ENCODE results near the gene PTPN20. TPM values are rescaled to one million over a fixed set of nuclear protein-coding genes. Genes with fewer than 3 reads are reported as not detected.

PTPN20 gene
- total RNA-seq, 2 donors from 2014 or later: 0.99 to 4.4 TPM

- ATAC-seq (no peak), DNase-seq (no peak)
- Histone ChIP-seq H3K27me3 (no peaks in the 10 kb centered on the region), H3K27ac (no peak overlapping the region), H3K36me3 (replicated peaks in 1 of 2; ENCODE audit: insufficient read depth in 1 of 2, low read depth in 2 of 2) (no peaks in the 10 kb centered on the region), H3K9me3 (no peaks in the 10 kb centered on the region), H3K4me1 (no peaks in the 10 kb centered on the region), H3K4me3 (no peak overlapping the region)
- intact Hi-C loops (cut with DNase I): no loop called here
- TF ChIP-seq, protein P1, sequence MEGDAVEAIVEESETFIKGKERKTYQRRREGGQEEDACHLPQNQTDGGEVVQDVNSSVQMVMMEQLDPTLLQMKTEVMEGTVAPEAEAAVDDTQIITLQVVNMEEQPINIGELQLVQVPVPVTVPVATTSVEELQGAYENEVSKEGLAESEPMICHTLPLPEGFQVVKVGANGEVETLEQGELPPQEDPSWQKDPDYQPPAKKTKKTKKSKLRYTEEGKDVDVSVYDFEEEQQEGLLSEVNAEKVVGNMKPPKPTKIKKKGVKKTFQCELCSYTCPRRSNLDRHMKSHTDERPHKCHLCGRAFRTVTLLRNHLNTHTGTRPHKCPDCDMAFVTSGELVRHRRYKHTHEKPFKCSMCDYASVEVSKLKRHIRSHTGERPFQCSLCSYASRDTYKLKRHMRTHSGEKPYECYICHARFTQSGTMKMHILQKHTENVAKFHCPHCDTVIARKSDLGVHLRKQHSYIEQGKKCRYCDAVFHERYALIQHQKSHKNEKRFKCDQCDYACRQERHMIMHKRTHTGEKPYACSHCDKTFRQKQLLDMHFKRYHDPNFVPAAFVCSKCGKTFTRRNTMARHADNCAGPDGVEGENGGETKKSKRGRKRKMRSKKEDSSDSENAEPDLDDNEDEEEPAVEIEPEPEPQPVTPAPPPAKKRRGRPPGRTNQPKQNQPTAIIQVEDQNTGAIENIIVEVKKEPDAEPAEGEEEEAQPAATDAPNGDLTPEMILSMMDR (IDR thresholded peaks at IDR 0.05): no peak
- no peak for TF ChIP-seq POLR2A (IDR thresholded peaks at IDR 0.05)
- WGBS, 2 donors: 86% methylated on average over 3 of the region's 3 CpGs
Measured at GRCh38 chr10:47010036-47010435, 98.8 kb downstream of the PTPN20 start.

- Histone ChIP-seq H3K4me1 (no peaks in the 10 kb centered on the region), H3K36me3 (replicated peaks in 1 of 2; ENCODE audit: insufficient read depth in 1 of 2, low read depth in 2 of 2) (no peaks in the 10 kb centered on the region), H3K27ac (no peak overlapping the region), H3K4me3 (no peak overlapping the region), H3K27me3 (no peaks in the 10 kb centered on the region), H3K9me3 (no peaks in the 10 kb centered on the region)
- no peak for DNase-seq
- ATAC-seq: no peak
- intact Hi-C loops (cut with DNase I): no loop called here
- TF ChIP-seq, protein P1 (IDR thresholded peaks at IDR 0.05): no peak
- no peak for TF ChIP-seq POLR2A (IDR thresholded peaks at IDR 0.05)
Measured at GRCh38 chr10:47012214-47012613, 101.0 kb downstream of the PTPN20 start.

DNA sequence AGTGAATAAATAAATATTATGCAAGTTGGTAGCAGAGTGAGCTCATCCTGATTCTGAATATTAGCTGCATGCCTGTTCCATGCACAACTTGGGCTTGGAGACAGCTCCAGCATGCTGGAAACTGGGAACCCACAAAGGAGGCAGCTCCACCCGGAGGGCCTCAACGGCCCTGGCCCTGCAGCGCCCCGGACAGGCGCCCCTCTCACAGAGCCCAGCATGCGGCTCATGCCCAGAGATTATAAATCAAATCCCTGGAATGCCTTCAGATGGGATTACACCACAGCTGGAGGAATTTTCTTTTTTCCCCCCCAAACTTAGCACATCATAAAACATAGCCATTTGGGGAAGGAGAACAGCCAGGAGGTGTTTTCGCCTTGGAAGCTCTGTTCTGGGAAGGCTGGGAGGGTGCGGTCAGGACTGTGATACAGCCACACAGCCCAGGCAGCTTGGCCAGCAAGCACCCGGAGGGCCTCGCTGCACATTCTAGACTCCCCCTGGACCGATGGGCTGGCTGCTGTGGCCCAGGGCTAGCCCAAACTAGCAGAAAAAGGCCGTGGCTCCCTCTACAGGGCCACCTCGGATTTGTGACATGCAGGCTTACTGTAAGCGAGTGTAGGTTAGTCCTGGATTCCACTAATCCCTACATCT, 102.4 kb downstream of the PTPN20 start:
- Histone ChIP-seq H3K4me1 (no peaks in the 10 kb centered on the region), H3K36me3 (replicated peaks in 1 of 2; ENCODE audit: insufficient read depth in 1 of 2, low read depth in 2 of 2) (no peaks in the 10 kb centered on the region), H3K27ac (no peak overlapping the region), H3K27me3 (no peaks in the 10 kb centered on the region), H3K4me3 (no peak overlapping the region), H3K9me3 (no peaks in the 10 kb centered on the region)
- intact Hi-C loops (cut with DNase I): no loop called here
- DNase-seq (no peak), ATAC-seq (no peak)
- 68 to 76% methylated on average over 9 to 14 of the region's 14 CpGs for WGBS, 2 donors
- no peak for TF ChIP-seq POLR2A (IDR thresholded peaks at IDR 0.05)
- TF ChIP-seq, protein P1 (IDR thresholded peaks at IDR 0.05): no peak

- H3K36me3 ChIP-seq (replicated peaks in 1 of 2; ENCODE audit: insufficient read depth in 1 of 2, low read depth in 2 of 2): no peaks in the 10 kb centered on the region
Measured at GRCh38 chr10:47015404-47015803, 104.2 kb downstream of the PTPN20 start.

More at GRCh38 chr10:47015404-47015803, 104.2 kb downstream of the PTPN20 start:
- intact Hi-C loops (cut with DNase I): no loop called here
- ATAC-seq (no peak), DNase-seq (no peak)
- no peak for TF ChIP-seq POLR2A (IDR thresholded peaks at IDR 0.05)
- TF ChIP-seq, protein P1 (IDR thresholded peaks at IDR 0.05): no peak
- Histone ChIP-seq H3K4me3 (no peak overlapping the region), H3K9me3 (no peaks in the 10 kb centered on the region), H3K27me3 (no peaks in the 10 kb centered on the region), H3K27ac (no peak overlapping the region), H3K4me1 (no peaks in the 10 kb centered on the region)

Measured in body of pancreas (tissue), 4 donors.